Hepatocyte (in vitro differentiated cells): ENCODE data around the gene ADAMTSL1. TPM values are rescaled to one million over a fixed set of nuclear protein-coding genes. Genes with fewer than 3 reads are reported as not detected.

ENCODE experiments used
- DNase-seq: peaks from one replicate; pipeline ENCODE4 v3.0.0-alpha.2; 2016; ENCODE audit warnings: low spot score
- H2AFZ ChIP-seq: fragments of 200-600 bp; sonication (generic); 2 replicates; pipeline ENCODE4 v1.6.0; 2016; ENCODE audit warnings: antibody characterized with exemption, mild to moderate bottlenecking
- H3K27ac ChIP-seq: fragments of 200-600 bp; sonication (generic); 2 replicates; pipeline ENCODE4 v1.5.1; 2016; ENCODE audit warnings: mild to moderate bottlenecking
- H3K27me3 ChIP-seq: fragments of 200-600 bp; sonication (generic); 2 replicates; pipeline ENCODE4 v1.6.1; 2016
- H3K36me3 ChIP-seq: fragments of 200-600 bp; sonication (generic); replicated peaks from 2 replicates; pipeline ENCODE4 v1.5.1; 2016; ENCODE audit warnings: low read depth; ENCODE audit not compliant: insufficient read depth
- H3K4me1 ChIP-seq: fragments of 200-600 bp; sonication (generic); 2 replicates; pipeline ENCODE4 v1.5.1; 2016; ENCODE audit warnings: mild to moderate bottlenecking, moderate library complexity; ENCODE audit not compliant: insufficient read depth
- H3K4me2 ChIP-seq: fragments of 200-600 bp; sonication (generic); 2 replicates; pipeline ENCODE4 v1.6.0; 2016
- H3K4me3 ChIP-seq: fragments of 200-600 bp; sonication (generic); 2 replicates; pipeline ENCODE4 v1.5.1; 2016; ENCODE audit warnings: mild to moderate bottlenecking
- H3K79me2 ChIP-seq: fragments of 200-600 bp; sonication (generic); 2 replicates; pipeline ENCODE4 v1.6.0; 2017; ENCODE audit warnings: mild to moderate bottlenecking
- H3K9me2 ChIP-seq: fragments of 200-600 bp; sonication (generic); replicated peaks from 2 replicates; pipeline ENCODE4 v1.6.0; 2017; ENCODE audit warnings: mild to moderate bottlenecking; ENCODE audit not compliant: insufficient read depth
- H3K9me3 ChIP-seq: fragments of 200-600 bp; sonication (generic); 2 replicates; pipeline ENCODE4 v1.5.1; 2016; ENCODE audit warnings: low read depth, mild to moderate bottlenecking
- H4K20me1 ChIP-seq: fragments of 200-600 bp; sonication (generic); 2 replicates; pipeline ENCODE4 v1.6.0; 2016; ENCODE audit warnings: mild to moderate bottlenecking; ENCODE audit not compliant: insufficient read depth, poor library complexity, severe bottlenecking
- CTCF ChIP-seq: fragments of 200-600 bp; sonication (generic); IDR thresholded peaks from 2 replicates; pipeline ENCODE4 v1.5.1; 2016; ENCODE audit warnings: antibody characterized with exemption, mild to moderate bottlenecking; ENCODE audit not compliant: poor library complexity
- EZH2 ChIP-seq: fragments of 200-600 bp; sonication (generic); IDR thresholded peaks from 2 replicates; pipeline ENCODE4 v1.6.1; 2016; ENCODE audit warnings: antibody characterized with exemption, mild to moderate bottlenecking, borderline replicate concordance
- EZH2phosphoT487 ChIP-seq: fragments of 200-600 bp; sonication (generic); IDR thresholded peaks from one replicate; pipeline ENCODE4 v1.6.1; 2018; ENCODE audit warnings: antibody characterized with exemption, mild to moderate bottlenecking, low read depth, moderate library complexity; ENCODE audit not compliant: unreplicated experiment, severe bottlenecking
- WGBS: methylation state at CpG from one replicate; pipeline ENCODE4 v1.1.6; 2016; ENCODE audit warnings: low lambda C conversion rate; ENCODE audit errors: missing lambda C conversion rate; 5-methylcytosine and 5-hydroxymethylcytosine counted together
- microRNA-seq: library from miRNA; unstranded; fragments of <30 nt; microRNA quantifications from one replicate; pipeline ENCODE4, GENCODE V29; 2017
- polyA plus RNA-seq: library from polyadenylated mRNA; unstranded; fragments of >200 nt; fragmentation: Nextera tagmentation; extraction: Ambion mirVana; gene quantifications from 2 replicates; pipeline ENCODE4 v1.2.1, GENCODE V29; 2016
- small RNA-seq: library from RNA; depleted of rRNA; stranded (forward); fragments of <200 nt; gene quantifications from one replicate; pipeline ENCODE3, GENCODE V24; 2014
- total RNA-seq: library from RNA; depleted of rRNA; stranded (reverse); fragments of >200 nt; gene quantifications from 2 replicates; pipeline ENCODE4 v1.2.3, GENCODE V29; 2014

The ADAMTSL1 gene
- total and polyA plus RNA-seq, 2 experiments from 2014 or later = 7.2 to 24.0 TPM

GRCh38 chr9:18951936-18952335, 478.0 kb downstream of the ADAMTSL1 start:
- Histone ChIP-seq H2AFZ (no peak overlapping the region), H3K79me2 (no peaks in the 10 kb centered on the region), H3K9me2 (no peaks in the 10 kb centered on the region), H3K36me3 (no peaks in the 10 kb centered on the region), H3K4me1 (peaks cover 3% of the 10 kb centered on the region), H3K27me3 (no peaks in the 10 kb centered on the region), H4K20me1 (no peaks in the 10 kb centered on the region), H3K4me3 (no peak overlapping the region), H3K4me2 (no peak overlapping the region), H3K9me3 (no peaks in the 10 kb centered on the region), H3K27ac (no peak overlapping the region)
- WGBS = 61% methylated on average over 1 of the region's 1 CpG
- no peak for DNase-seq
- no peak for TF ChIP-seq CTCF
- no peak for TF ChIP-seq EZH2

- 94% methylated on average over 2 of the region's 2 CpGs for WGBS
- DNase-seq = no peak
- Histone ChIP-seq H3K4me1 (peaks cover 3% of the 10 kb centered on the region), H3K9me3 (no peaks in the 10 kb centered on the region), H3K9me2 (no peaks in the 10 kb centered on the region), H2AFZ (no peak overlapping the region), H3K4me2 (no peak overlapping the region), H3K27me3 (no peaks in the 10 kb centered on the region), H3K79me2 (no peaks in the 10 kb centered on the region), H4K20me1 (no peaks in the 10 kb centered on the region), H3K27ac (no peak overlapping the region), H3K36me3 (no peaks in the 10 kb centered on the region), H3K4me3 (no peak overlapping the region)
- TF ChIP-seq EZH2phosphoT487 (no peak), CTCF (no peak), EZH2 (no peak)
These were observed 481.7 kb downstream of the ADAMTSL1 start for GRCh38 chr9:18955626-18956025.

Small RNA genes lying within 50 kb of the gene (microRNA-seq; reads per million reads assigned to microRNA genes)
- 2.7 reads per million for gene MIR3152

Small RNA genes lying within 50 kb of the gene (small RNA-seq; reads per million reads assigned to genes)
- 0.12 reads per million for gene MIR3152
